ENCODE measurements around the gene MRC1.

MRC1 gene

DNA sequence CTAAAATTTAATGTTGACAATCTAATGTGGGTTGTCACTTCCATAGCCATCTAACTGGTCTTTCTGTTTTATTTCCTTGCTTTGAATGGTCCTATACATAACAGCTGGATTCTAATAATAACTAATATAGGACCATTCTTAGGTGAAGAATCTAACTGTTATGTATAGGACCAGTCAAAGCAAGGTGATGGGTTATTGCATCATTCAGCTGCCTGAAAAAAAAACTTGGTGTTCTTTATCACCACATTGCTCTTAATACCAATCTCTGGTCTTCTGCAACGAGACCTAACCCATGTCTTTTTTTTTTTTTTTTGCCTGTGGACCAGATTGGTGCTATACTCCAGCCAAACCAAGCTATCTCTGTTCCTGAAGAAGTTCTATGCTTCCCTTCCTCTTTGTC is 96.9 kb downstream of the MRC1 start:
- Histone ChIP-seq H2AFZ (ENCODE audit: low read depth) (no peak overlapping the region), H3K27me3 (ENCODE audit: insufficient read depth, low read depth) (no peaks in the 10 kb centered on the region), H3K4me1 (ENCODE audit: low read depth, poor library complexity, severe bottlenecking) (no peaks in the 10 kb centered on the region), H3K4me2 (no peak overlapping the region), H3K79me2 (ENCODE audit: insufficient read depth, low read depth) (no peaks in the 10 kb centered on the region), H4K20me1 (ENCODE audit: insufficient read depth) (no peaks in the 10 kb centered on the region), H3K27ac (no peak overlapping the region), H3K36me3 (ENCODE audit: insufficient read depth) (no peaks in the 10 kb centered on the region), H3K9ac (no peak overlapping the region), H3K4me3 (IDR thresholded peaks at IDR 0.05; ENCODE audit: insufficient read depth, low read depth, low read length) (no peak overlapping the region)
- TF ChIP-seq, protein P1, sequence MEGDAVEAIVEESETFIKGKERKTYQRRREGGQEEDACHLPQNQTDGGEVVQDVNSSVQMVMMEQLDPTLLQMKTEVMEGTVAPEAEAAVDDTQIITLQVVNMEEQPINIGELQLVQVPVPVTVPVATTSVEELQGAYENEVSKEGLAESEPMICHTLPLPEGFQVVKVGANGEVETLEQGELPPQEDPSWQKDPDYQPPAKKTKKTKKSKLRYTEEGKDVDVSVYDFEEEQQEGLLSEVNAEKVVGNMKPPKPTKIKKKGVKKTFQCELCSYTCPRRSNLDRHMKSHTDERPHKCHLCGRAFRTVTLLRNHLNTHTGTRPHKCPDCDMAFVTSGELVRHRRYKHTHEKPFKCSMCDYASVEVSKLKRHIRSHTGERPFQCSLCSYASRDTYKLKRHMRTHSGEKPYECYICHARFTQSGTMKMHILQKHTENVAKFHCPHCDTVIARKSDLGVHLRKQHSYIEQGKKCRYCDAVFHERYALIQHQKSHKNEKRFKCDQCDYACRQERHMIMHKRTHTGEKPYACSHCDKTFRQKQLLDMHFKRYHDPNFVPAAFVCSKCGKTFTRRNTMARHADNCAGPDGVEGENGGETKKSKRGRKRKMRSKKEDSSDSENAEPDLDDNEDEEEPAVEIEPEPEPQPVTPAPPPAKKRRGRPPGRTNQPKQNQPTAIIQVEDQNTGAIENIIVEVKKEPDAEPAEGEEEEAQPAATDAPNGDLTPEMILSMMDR (conservative IDR thresholded peaks at IDR 0.05; ENCODE audit: low read depth, low read length): no peak

DNA sequence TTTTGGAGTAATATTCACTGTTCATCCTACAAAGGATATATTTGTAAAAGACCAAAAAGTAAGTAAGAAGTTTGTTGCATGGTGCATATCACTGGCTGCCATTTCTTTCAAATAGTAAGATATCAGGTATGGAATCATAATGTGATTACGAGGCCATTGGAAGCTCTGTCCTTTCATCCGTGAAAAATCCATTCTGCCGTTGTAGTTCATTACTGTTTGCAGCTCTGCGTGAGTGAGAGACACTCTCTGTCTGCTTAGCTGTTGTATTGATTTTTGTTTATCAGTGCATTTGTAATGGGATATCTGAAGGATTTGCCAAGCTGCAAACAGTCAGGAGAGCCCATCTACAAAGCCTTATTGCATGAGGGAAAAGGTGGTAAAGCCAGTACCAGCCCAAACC is 98.5 kb downstream of the MRC1 start:
- no peak overlapping the region for H2AFZ ChIP-seq (ENCODE audit: low read depth)
- H3K27ac ChIP-seq: no peak overlapping the region
- H3K79me2 ChIP-seq (ENCODE audit: insufficient read depth, low read depth): no peaks in the 10 kb centered on the region

DNA sequence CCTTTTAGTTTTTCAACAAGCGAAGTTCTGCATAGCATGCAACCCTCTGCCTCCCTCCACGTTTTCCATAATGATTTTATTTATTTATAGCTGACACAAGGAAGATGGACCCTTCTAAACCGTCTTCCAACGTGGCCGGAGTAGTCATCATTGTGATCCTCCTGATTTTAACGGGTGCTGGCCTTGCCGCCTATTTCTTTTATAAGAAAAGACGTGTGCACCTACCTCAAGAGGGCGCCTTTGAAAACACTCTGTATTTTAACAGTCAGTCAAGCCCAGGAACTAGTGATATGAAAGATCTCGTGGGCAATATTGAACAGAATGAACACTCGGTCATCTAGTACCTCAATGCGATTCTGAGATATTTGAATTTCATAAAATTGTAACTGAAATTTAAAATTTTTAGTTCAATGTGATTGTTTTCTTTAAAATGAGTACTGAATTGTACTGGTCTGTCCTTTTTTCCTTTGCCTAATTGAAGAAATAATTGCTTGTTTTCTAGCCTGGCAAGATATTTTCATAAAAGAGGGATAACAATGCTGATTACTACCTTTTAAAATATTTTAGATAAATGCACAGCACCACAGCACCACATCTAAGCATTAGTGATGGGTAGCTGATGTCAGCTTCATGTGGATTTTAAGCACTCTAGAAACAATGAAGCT is 101.1 kb downstream of the MRC1 start:
- Histone ChIP-seq H3K4me1 (ENCODE audit: low read depth, poor library complexity, severe bottlenecking) (no peaks in the 10 kb centered on the region), H3K4me2 (no peak overlapping the region), H3K4me3 (IDR thresholded peaks at IDR 0.05; ENCODE audit: insufficient read depth, low read depth, low read length) (no peak overlapping the region), H3K36me3 (ENCODE audit: insufficient read depth) (no peaks in the 10 kb centered on the region), H2AFZ (ENCODE audit: low read depth) (no peak overlapping the region), H3K79me2 (ENCODE audit: insufficient read depth, low read depth) (no peaks in the 10 kb centered on the region), H3K27me3 (ENCODE audit: insufficient read depth, low read depth) (no peaks in the 10 kb centered on the region), H3K27ac (no peak overlapping the region), H3K9ac (no peak overlapping the region), H4K20me1 (ENCODE audit: insufficient read depth) (no peaks in the 10 kb centered on the region)
- TF ChIP-seq, protein P1 (conservative IDR thresholded peaks at IDR 0.05; ENCODE audit: low read depth, low read length): peak; percentile 54

More for the DNA sequence above, 98.5 kb downstream of the MRC1 start:
- Histone ChIP-seq H3K27me3 (ENCODE audit: insufficient read depth, low read depth) (no peaks in the 10 kb centered on the region), H3K4me2 (no peak overlapping the region), H3K4me1 (ENCODE audit: low read depth, poor library complexity, severe bottlenecking) (no peaks in the 10 kb centered on the region), H3K9ac (no peak overlapping the region), H3K36me3 (ENCODE audit: insufficient read depth) (no peaks in the 10 kb centered on the region), H3K4me3 (IDR thresholded peaks at IDR 0.05; ENCODE audit: insufficient read depth, low read depth, low read length) (no peak overlapping the region), H4K20me1 (ENCODE audit: insufficient read depth) (no peaks in the 10 kb centered on the region)
- TF ChIP-seq, protein P1 (conservative IDR thresholded peaks at IDR 0.05; ENCODE audit: low read depth, low read length): no peak

DNA sequence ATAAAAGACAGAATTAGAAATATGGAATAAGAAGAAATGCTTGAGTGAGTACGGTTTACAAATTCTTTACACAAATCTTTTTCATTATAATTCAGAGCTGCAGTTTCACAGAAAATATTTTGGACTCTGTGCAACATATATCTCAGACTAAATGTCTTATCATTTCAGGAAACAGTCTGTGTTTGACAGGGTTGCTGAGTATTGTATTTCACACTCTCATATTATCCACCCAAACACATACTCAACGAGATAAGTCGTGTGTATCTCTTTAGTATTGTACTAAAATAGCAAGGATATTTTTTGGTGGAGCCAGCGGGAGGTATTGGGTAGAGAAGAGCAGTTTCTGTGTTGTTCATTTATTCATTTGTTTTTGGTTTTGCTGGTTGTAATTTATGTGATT is 103.6 kb downstream of the MRC1 start:
- Histone ChIP-seq H3K36me3 (ENCODE audit: insufficient read depth) (no peaks in the 10 kb centered on the region), H3K4me2 (no peak overlapping the region), H3K27ac (no peak overlapping the region), H2AFZ (ENCODE audit: low read depth) (no peak overlapping the region), H3K4me3 (IDR thresholded peaks at IDR 0.05; ENCODE audit: insufficient read depth, low read depth, low read length) (no peak overlapping the region), H4K20me1 (ENCODE audit: insufficient read depth) (no peaks in the 10 kb centered on the region), H3K9ac (no peak overlapping the region), H3K4me1 (ENCODE audit: low read depth, poor library complexity, severe bottlenecking) (no peaks in the 10 kb centered on the region), H3K79me2 (ENCODE audit: insufficient read depth, low read depth) (no peaks in the 10 kb centered on the region), H3K27me3 (ENCODE audit: insufficient read depth, low read depth) (no peaks in the 10 kb centered on the region)
- TF ChIP-seq, protein P1 (conservative IDR thresholded peaks at IDR 0.05; ENCODE audit: low read depth, low read length): no peak
